ENCODE measurements around the gene SIVA1.

Gene SIVA1

DNA sequence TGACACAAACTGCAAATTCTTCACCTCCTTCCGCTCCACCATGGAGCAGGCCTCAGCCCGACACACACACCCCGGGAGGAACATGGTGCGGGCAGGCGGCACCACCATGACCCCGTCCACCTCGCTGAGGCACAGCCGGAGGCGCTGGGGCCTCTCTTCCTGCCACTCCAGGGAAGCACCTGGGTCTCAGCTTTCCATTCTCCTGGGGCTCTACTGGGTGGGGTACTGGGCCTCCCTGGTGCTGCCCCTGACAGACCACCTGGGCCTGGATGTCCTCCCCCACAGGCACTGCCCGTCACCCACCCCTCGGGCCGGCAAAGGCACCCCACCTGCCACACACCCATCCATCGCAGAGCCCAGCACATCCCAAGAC lies 32.7 kb downstream of the SIVA1 start:
- no peak for DNase-seq

- no peak for DNase-seq
Measured at GRCh38 chr14:104786091-104786586, 33.2 kb downstream of the SIVA1 start.

- no peak for DNase-seq
Measured at GRCh38 chr14:104786726-104787675, 34.1 kb downstream of the SIVA1 start.

DNA sequence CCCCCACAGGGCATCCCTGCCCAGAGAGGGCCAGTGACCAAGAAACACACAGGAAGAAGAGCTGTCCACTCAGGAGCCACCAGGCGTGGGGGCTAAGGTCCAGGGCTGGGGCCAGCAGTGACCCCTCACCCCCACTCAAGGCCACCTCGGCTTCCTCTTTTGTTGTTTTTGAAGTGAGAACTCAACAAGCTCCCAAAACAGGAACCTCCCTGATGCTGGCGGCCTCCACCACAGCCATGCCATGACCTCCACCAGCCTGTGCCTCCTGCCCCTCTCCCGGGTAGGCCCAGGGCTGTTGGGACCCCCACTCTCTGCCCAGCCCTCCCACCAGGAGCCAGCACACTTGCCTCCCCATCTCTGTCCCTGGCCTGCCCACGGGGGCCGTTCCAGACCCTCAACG lies 34.8 kb downstream of the SIVA1 start:
- DNase-seq = no peak

DNA sequence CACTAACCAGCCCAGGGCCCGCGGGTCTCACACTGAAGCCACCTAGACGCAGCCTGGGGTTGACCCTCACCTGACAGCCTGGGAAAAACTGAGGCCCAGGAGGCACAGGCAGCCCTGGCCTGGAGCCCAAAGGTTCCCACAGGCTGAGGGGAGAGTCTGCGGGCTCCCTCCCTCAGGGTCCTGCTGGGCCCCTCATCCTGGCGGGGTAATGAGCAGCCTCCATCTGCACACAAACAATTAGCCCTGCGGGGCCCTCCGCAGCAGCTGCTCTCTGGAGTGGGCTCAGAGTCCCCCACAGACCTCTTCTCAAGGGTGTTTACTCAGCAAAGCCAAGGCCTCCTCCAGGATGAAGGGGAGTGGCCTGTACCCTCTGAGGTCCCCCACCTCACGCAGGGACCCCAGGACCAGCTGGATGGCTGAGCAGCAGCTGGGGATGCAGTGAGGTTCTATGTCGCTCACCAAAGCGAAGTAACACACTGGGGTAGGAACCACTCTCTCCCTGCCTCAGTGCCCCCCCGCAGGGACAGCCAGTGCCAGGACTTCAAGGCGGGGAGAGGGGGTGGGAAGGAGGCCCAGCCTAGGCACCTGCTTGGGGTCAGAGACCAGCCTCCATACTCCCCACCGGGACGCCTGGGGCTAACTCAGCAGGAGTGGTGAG lies 35.3 kb downstream of the SIVA1 start:
- DNase-seq = no peak

DNA sequence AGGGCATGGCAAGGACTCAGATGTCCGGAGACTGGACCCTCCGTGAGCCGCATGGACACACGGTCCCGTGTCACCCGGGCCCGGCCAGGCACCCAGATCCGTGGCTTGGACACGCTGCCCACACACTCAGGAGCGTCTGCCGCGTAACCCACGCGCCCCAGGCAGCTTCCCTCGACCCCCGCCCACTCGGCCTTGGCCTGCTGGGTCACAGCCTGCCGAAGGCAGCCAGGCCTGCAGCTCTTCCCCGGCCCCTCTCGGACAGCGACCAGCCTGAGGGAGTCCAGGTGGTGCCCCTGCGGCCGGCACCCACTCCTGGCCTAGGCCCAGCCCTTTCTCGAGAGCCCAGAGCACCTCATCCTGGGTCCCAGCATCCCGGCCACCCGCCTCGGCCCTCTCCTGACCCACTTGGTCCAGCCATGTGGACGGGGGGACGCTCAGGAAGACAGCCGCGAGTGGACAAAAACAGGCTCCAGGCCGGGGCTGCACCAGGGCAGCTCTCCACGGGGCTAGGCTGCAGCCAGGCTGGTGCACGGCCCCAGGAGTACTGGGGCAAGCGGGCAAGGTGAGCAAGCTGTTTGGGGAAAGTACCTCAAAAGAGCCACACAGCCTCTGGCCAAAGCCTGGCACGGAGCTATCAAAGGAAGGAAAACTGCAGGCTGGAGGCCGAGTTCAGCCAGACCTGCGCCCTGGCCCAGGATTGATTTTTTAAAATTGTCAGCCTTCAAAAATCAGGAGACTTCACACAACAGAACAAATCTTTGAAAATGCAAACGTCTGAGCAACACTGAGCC lies 36.1 kb downstream of the SIVA1 start:
- no peak for DNase-seq

DNA sequence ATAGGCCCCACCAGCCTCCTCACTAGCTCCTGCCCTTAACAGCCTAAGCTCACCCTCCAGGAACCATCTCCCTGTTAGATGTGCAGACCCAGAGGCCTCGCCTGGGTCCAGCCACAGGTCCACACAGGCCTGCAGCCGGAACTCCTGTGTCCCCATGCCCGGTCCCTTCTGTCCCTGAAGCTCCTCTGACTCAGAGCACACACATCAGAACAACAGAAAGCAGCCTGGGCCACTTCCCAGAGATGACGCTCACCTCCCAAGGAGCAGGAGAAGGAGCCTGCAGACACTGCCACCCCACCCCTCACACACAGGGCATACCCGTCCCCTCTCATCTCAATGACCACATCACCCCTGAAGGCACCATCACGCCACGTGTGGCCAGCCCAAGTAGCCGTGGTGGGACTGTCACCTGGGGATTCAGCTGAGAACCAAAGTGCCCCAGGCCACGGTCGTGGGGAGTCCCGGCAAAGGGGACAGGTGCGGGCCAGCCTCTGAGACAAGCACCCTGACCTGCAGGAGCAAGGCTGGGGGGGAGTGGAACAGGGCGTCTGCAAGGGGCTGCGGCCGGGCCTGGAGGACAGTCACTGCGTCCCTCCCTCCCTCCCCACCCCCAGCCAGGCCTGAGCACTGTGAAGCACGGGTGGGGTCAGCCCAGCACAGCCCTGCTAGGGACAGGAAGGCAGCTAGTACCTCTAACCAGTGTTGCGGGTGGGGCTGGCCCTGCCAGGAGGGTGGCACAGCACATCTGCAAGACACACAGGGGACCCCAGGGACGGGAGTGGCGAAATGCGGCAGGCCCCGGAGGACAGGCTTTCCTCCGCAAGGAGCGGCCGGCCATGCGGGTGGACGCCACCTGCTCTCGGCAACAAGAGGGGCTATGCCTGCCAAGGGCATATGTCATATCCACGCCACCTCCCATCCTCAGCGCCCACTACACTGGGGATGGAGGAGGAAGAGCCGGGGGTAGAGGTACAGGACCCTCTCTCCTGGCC lies 37.1 kb downstream of the SIVA1 start:
- DNase-seq = no peak

- DNase-seq = no peak
Measured at GRCh38 chr14:104791425-104791824, 38.5 kb downstream of the SIVA1 start.

DNA sequence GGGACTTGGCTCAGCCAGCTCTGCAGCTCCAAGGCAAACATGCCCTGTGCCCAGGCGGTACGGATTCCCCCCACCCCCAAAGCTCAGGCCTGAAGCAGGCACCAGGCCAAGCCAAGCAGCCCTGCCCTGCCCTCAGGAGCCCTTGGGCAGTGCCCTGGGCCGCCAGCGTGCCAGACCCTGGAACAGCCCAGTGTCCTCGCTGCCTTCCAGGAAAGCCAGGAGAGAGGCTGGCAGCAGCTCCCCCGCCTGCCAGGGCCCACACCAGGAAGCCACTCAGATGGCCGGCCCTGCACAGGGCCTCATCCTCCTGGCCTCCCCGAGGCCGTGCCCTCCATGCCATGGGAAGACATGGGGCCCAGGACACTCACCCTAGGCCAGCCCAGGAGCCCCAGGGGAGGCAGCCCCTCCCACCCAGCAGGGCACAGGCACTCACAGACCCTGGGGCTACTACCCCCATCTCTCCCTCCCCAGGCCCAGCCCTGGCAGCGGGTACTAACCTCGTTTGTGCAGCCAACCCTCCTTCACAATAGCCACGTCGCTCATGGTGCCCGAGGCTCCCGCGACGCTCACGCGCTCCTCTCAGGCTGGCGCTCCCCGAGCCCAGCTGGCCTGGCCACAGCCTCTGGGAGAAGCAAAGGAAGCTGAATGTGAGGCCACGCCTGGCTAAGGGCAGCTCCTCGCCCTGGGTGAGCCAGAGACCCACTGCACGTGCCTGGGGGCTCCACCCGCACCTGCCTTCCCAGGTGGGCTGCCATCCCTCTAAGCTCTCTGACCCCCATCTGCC lies 39.3 kb downstream of the SIVA1 start:
- DNase-seq = no peak

GRCh38 chr14:104792945-104793702 lies 40.2 kb downstream of the SIVA1 start:
- no peak for DNase-seq

- DNase-seq = no peak
Measured at GRCh38 chr14:104793703-104793959, 40.7 kb downstream of the SIVA1 start.

- DNase-seq = peak; percentile 32
Measured at GRCh38 chr14:104794099-104794498, 41.2 kb downstream of the SIVA1 start.

GRCh38 chr14:104794631-104794992 lies 41.7 kb downstream of the SIVA1 start:
- DNase-seq = no peak

GRCh38 chr14:104794993-104795780 lies 42.2 kb downstream of the SIVA1 start, which contains the start of gene AKT1:
AKT1 (minus strand) TSS chr14:104795748; CDS start chr14:104792643, 3,105 bp downstream.
- no peak for DNase-seq

- peak; percentile 59 for DNase-seq
Measured at GRCh38 chr14:104795781-104796686, 43.1 kb downstream of the SIVA1 start.

- no peak for DNase-seq
Measured at GRCh38 chr14:104796687-104797081, 43.7 kb downstream of the SIVA1 start.

DNA sequence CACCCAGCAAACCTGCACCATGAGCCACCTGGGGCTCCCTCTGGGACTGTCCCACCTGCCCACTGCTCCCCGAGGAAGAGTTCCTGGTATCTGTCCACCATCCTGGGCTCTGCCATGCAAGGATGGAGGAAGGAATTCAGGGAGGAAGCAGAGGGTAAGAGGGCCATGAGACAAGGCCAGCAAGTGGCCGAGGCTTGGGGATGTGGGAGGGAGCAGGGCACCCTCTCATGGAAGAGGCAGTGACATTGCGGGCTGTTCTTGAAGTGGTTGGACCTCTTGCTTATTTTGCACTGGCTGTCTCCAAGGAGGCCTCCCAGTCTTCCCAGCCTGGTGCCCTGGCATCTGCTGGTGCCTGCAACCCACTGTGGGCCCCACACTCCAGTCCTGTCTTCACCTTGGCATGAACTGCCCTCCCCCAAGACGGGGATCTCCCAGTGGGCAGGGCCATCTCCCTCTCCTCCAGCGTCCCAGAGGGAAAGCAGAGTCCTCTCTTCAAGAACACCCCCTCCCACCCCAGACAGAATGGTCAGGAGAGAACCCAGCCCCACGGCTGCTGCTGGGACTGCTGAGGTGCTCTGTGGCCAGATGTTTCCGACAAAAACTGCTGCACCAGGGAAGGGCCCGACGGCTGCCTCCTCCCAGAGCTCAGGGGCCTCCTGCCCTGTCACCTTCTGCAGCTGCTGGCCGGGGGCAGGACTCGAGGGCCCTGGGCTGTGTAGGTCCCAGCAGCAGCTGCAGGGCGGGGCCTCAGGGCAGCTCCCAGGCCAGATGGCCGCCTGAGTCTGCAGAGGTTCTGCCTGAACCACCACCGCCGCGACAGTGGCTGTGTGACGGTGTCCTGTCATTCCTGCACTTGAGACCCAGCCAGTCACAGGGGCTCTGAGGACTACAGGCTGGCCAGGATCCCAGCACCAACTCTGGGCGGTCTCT lies 44.4 kb downstream of the SIVA1 start:
- DNase-seq = no peak
